ENCODE measurements around the gene GPR6.

Gene GPR6, protein sequence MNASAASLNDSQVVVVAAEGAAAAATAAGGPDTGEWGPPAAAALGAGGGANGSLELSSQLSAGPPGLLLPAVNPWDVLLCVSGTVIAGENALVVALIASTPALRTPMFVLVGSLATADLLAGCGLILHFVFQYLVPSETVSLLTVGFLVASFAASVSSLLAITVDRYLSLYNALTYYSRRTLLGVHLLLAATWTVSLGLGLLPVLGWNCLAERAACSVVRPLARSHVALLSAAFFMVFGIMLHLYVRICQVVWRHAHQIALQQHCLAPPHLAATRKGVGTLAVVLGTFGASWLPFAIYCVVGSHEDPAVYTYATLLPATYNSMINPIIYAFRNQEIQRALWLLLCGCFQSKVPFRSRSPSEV

DNA sequence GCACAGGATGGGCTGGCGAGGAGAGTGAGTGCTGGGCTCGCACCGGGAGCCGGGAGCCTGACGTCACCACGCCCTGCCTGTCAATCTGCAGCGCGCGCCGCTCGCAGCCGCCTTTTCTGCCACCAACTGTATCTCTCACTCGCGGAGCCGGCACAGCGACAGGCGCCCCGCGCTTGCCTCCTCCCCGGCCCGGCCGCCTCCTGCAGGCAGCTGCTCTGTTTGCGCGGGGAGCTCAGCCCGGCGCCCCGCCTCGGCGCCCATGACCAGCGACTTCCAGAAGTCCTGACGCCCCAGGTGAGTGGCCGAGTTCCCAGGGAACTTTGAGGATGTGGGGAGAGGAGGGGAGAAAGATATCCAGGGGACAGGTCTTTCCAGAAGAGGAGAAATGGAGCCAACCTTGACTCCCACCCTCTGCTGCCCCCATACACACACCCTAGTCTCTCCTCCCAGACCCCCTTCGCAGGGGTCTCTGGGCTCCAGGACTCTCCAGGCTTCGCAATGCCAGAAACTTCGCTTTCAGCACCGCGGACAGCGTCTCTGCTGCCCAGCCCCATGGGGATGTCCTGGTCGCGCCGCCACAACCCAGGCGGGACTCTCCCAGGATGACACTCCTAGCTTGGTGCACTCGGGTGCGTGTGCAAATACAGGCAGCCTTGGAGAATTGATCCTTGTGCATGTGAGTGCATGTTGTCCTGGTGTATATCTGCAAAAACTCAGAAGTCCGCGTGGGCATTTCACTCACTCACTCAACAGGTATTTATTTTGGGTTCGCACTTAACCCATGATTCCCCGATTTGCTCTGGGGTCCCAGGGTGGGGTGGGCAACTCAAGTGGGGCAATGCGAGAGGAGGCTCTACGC is at the start of gene GPR6:
Gene GPR6, plus strand, starts transcription at position 138 of the 859 bp plus-strand sequence. CDS start 802 bp downstream, outside the sequence.
- DNase-seq = peak; percentile 42

DNA sequence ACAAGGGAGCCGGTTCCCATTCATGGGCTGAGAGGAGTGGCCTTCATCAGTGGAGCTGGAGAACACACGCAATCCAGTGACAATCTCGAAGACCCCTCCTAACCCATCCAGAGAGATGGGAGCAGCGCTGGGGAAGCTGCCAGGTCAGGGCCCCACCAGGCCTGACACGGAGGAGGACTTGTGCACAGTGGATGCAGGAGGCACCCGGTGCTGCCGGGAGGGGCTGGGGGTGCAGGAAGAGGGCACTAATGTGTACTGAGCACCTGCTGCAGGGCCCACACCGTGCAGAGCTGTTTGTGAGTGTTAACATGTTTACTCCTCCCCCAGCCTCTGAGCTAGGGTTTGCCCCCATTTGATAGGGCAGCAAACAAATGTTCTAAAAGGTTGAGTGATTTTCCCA is 43.8 kb upstream of the GPR6 start:
- DNase-seq = no peak

DNA sequence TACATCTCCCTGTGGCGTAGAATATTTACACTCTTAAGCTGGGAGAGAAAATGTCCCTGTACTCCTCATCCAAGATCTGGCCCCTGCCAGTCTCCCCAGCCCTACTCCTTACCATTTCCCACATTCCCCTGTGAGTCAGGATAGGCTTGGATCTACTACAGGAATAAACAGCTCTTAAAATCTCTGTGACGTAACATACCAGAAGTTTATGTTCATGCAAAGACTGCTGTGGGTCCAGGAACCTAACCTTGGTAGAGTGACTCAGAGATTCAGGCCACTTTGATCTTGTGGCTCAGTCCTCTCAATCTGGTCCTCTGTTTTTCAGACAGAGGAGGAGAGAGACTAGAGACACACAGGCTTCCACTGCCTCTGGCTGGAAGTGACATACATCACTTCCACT is 38.5 kb upstream of the GPR6 start:
- DNase-seq = no peak

DNA sequence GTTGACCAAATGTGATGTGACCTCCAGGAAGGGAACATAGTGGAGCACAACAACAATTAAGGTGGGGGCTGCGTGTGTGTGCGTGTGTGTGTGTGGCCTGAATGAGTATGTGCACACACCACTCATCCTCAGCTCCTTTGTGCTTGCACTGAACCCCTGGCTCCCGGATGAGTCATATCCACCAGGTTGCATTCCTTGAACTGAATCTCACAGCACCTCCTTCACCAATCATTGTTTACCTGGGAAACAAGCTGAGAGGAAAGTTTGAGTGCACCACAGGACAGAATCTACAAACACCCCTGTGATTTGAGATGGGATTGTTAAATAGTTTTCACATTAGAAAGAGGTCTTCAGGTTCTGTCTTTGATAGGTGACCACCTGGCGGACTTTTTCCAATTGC is 33.7 kb upstream of the GPR6 start:
- no peak for DNase-seq

DNA sequence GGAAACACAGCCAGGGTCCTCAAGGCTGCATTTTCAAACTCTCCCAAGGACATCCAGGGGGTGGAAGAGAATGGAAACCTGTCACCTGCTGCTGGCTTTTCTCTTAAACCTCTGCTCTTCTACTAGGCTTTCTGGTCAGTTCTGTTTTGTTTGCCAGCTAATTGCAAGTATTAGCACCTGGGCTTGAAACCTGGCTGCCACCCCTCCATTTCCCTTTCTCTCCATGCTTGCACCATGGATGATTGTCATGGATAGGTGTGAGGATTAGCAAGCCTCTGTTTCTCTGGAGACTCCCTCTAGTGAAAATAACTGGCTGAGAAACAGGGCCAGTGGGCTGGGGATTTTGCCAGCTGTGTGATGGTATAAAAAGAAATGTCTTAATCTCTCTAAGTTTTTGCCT is 33.0 kb upstream of the GPR6 start:
- no peak for DNase-seq

DNA sequence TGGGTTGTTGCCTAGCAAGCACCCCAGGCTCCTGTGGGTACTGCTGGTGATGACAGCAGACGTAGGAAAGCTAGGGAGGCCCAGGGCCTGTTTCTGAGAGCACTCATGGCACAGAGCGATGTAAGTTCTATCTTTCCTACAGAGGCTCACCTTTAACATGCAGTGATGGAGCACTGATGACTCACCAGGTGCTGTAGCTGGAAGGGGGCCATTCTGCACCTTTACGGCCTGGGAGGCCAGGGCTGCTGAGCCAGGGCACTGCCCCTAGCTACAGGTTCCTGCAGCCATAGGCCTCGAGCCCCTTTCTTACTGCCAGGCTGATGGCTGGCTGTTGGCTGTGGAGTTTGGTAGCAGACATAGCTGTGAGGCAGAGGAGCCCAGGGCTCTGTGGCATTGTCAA is 31.1 kb upstream of the GPR6 start:
- no peak for DNase-seq

DNA sequence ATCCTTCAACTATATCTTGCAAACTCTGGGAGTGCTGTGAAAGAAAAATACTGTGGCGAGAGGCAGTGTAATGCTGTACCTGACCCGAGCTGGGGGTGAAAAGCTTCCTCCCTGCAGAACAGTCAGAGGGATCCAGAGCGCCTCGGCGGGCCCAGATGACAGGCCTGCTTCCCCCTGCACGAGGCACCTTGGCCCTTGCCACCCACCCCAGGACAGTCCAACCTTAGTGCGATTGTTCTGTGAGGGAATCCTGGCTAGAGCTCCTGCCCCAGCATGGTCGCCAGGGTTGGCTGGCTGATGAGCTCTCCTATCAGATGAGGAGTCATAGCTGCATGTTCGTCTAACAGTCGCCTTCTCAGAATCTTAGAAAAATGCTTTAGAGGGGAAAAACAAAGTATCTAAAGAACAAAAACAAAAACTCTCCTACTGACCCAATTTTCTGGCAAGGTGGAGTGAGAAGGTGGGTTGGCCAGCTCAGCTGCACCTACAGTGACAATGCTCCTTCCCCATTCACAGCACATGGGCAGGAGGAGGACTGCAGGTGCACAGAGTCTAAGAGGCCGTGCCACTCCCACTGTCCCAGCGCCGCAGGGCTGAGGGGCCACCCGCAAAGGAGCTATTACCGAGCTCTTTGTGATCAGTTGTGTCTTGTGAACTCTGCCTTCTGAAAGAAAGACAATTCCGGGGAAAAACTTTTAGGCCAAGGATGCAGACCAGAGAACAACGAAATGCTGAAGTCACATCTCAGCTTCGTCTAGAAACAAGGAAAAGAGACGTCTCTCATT is 28.6 kb upstream of the GPR6 start:
- no peak for DNase-seq

DNA sequence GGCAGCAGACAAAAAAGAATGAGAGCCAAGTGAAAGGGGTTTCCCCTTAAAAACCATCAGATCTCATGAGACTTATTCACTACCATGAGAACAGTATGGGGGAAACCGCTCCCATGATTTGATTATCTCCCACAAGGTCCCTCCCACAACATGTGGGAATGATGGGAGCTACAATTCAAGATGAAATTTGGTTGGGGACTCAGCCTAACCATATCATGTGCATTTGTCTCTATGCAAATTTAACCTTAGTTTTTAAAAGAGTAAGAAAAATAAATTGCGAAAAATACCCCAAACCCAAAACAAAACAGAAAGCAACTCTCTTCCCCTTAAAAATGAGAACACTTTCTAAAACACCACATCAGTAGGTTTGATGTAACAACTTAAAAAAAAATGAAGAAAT is 22.6 kb upstream of the GPR6 start:
- no peak for DNase-seq

DNA sequence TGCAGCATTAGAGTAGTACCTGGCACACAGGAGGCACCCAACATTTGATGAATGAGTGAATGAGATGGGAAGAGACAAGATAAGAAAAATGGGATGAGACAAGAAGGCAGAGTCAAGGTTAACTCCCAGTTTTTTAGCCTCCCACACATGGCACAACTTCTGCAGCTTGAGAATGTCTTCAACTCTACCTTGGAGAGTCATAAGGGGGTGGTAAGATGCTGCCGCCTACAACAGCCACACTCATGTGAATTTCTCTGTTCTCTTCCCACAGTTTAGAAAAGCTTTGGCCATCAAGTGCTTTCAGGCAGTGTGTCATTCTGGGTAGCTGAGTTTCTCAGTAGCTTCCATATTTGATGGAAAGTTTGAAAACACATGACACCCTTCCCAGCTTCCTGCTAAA is 19.5 kb upstream of the GPR6 start:
- DNase-seq = no peak

DNA sequence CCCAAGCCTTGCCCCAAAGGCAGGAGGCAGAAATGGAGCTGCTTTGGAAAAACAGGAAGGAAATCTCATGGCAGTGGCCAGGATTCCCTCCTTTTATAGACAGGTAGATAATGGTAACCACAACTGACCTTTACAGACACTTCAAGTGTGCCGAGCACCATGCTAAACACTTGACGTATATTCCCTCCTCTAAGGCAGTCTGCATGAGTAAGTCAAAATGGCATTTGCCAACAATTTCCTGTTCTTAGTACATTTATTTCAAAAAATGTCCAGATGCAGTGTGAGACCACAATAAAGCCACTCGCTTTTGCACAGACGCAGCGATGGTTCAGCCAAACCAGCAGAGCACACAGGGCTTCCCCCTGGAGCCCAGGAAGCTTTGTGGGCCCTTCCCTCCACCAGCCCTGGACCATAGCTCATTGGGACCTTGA is 16.5 kb upstream of the GPR6 start:
- peak; percentile 23 for DNase-seq

DNA sequence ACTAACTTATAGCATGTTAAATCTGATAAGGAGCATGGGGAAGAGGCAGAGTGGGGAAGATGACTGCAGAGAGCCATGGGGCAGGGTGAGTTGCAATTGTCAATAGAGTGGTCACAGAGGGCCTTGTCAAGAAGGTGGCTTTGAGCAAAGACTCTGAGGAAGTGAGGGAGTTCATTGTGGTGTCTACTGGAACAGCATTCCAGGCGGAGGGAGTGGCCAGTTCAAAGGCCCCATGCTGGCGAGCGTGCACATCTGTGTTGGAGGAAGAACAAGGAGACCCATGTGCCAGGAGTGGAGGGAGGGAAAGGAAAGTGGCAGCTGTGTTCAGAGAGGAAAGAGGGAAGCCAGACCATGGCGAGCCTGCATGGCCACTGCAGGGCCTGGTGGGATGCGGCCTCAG is 15.8 kb upstream of the GPR6 start:
- DNase-seq = no peak

DNA sequence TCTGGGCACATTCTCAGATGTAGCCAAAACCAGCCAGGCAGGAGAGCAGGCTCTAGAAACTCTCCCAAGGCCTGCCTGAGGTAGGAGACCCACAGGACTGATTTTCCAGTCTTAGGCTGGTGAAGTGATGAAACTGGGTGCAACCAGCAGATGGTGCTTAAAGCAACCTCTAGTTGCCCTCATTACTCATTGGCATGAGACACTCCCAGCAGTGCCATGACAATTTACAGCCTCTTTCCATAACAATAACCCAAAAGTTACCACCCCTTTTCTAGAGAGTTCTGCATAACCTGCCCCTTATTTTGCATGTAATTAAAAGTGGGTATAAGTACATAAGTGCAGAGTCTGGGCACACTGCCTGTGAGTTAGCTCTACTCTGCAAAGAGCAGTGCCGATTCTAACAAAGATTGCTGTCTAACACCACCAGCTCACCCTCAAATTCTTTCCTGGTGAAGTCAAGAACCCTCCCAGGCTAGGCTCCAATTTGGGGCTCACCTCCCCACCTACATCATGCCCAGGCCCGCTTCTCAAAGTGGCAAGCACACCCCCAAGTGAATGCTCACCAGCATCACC is 14.4 kb upstream of the GPR6 start:
- DNase-seq = no peak

DNA sequence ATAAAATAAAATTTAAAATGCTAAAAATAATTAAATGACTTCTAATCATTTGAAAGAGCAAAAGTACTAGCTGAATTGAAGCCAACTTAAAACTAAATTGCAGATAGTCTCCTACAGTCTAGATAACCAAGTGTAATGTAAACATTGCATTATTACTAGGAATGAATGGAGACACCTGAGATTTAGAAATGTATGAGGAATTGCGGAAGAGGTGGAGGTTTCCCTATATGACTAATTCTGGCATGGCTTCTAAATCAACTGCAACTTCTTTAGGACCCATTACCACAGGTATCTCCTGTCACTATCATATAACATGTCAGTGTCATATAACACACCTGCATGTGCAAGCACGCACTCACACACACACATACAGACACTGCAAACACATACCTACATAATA is 13.2 kb upstream of the GPR6 start:
- no peak for DNase-seq

DNA sequence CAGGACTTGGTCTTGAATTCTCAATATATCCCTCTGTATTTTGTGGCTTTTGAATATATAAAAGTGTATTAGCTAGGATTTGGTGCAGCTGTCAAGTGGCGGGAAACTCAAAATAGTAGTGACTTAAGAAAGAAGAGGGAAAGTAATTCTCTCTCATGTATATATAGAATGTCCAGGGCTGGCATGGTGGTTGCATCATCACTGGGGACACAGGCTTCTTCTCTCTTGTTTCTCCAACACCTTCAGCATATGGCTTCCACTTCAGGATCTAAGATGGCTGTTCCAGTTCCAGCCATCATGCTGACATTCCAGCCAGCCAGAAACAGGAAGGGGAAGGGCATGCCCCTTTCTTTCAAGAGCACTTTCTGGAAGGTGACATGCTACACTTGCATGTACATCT is 11.8 kb upstream of the GPR6 start:
- DNase-seq = no peak

DNA sequence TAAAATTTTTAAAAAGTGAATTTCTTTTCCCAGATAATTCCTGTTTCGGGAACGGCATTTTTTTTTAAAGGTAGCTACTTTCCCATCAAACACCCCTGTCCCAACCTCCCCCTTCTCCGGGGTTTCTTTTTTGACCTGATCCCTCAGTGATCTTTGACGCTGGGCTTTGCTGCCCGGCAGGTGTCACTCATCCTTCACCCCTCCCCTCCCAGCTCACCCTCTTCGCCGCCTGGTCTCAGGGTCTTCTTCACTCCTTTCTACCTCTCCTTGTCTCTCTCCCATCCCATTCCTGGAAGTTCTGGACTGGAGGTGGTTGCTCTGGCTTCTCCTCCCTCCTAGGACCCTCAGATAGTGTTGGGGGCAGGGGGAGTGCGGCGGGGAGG is 329 bp upstream of the GPR6 start:
- DNase-seq = no peak

DNA sequence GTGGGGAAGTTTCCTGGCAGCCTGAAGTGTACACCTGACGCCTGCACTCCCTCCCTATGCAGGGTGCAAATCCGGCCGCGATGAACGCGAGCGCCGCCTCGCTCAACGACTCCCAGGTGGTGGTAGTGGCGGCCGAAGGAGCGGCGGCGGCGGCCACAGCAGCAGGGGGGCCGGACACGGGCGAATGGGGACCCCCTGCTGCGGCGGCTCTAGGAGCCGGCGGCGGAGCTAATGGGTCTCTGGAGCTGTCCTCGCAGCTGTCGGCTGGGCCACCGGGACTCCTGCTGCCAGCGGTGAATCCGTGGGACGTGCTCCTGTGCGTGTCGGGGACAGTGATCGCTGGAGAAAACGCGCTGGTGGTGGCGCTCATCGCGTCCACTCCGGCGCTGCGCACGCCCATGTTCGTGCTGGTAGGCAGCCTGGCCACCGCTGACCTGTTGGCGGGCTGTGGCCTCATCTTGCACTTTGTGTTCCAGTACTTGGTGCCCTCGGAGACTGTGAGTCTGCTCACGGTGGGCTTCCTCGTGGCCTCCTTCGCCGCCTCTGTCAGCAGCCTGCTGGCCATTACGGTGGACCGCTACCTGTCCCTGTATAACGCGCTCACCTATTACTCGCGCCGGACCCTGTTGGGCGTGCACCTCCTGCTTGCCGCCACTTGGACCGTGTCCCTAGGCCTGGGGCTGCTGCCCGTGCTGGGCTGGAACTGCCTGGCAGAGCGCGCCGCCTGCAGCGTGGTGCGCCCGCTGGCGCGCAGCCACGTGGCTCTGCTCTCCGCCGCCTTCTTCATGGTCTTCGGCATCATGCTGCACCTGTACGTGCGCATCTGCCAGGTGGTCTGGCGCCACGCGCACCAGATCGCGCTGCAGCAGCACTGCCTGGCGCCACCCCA is 1.2 kb downstream of the GPR6 start:
- no peak for DNase-seq

DNA sequence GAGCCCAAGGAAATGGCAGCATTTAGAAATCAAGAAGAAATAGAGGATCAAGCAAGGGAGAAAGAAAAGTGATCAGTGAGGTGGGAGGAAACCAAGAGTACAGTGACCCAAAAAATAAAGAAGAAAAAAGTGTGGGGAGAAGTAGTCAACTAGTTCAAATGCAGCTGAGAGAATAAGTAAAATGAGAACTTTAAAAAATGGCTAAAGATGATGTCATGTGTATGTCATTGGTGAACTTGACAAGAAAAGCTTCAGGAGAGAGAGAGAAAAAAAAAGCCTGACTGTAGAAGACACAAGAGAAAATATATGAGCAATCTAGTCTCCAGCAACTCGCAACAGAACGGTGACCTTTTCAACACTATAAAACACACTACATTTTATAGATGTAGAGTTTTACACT is 6.3 kb downstream of the GPR6 start:
- DNase-seq = no peak

DNA sequence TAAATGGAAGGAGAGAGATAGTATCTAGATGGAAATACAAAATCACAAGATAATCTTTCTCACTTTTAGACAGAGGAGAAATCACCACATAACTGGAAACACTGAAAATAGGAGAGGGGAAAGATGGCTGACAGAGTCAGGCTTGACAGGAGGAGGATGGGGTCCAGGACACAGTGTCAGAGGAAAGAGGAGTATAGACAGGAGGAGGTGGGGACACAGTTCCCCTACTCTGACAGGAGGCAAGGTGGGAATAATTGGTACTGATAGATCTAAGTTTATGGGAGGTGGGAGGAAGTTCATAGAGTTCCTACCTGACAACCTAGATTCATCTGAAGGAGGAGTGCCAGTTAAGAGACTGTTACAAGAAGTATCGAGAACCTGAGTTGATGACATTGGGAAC is 9.1 kb downstream of the GPR6 start:
- DNase-seq = no peak

DNA sequence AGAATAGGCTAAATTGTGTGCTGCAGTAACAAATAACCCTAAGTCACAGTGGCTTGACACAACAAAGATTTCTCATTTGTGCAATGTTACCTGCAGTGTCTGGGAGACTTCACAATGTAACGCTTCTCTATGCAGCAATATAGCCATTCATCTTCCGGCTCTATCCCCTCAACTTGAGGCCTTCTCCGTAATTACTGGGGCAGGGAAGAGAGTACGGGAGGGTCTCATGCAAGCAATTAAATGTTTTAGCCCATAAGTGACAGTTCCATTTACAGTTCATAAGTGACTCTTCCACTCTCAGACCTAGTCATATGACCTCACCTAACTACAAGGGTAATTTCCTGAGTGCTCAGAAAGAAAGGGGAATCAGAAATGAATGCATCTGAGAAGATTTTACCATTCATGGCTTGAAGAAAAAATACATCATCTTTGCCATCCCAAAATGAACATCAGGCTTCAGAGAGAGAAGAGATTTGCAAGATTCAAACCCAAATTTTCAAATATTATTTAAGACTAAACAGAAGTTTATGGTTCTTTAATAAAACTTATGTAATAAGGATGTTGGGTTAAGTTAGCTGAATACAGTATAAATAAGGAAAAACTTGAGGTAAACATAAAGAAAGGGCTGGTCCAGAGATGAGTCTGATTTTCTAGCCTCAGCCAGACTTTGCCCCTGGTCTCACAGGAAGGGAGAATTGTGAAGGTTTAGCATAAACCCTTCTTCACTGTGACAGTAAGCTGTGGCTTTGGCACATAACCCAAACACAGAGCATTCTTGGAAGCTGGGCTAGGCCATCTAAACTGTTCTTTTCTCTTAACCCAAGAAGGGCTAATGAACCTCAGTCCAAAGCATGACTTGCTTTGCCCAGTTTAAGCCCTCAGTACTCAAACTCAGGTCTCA is 13.3 kb downstream of the GPR6 start:
- no peak for DNase-seq

DNA sequence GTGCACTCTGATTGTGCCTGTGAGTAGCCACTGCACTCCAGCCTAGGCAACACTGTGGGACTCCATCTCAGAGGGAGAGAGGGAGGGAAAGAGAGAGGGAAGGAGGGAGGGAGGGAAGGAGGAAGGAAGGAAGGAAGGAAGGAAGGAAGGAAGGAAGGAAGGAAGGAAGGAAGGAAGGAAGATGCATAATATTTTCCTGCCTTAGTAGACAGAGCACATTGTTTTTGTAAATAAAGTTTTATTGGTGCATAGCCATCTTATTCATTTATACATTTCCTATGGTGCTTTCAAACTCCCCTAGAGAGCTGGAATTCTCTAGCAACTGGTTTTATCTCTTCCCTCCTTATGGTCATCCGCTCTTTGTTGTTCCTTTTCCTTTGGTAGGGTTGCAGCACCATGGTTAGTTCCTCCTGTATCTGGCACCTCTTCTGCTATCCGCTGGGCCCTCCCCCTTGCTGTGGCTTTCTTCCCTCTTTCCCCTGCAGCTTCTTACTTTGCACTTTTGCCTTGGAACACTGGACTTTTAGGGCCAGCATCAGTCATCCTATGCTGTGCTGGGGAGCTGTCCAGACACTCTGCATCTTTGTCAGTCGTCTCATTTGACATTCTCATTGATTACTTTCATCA is 20.2 kb downstream of the GPR6 start:
- no peak for DNase-seq

DNA sequence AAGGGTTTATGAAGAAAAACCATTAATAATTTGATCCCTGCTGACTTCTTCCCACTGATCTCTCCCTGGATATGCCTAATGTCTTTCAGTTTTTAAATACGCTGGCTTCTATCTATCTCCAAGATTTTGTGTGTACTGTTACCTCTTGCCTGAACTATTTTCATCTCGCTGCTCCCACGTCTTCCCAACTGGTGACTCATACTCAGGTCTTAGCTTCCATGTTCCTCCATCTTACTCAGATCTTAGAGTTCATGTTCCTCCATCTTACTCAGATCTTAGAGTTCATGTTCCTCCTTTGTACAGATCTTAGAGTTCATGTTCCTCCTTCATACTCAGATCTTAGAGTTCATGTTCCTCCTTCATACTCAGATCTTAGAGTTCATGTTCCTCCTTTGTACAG is 21.6 kb downstream of the GPR6 start:
- no peak for DNase-seq
